H1 (cell line): Measurements from ENCODE around the gene URM1. TPM values are rescaled to one million over a fixed set of nuclear protein-coding genes. Genes with fewer than 3 reads are reported as not detected.

Experiments
- CTCF ChIA-PET: fragments of 300-600 bp; sonication (Branson Sonifier 250); formaldehyde crosslinking; loops from one replicate; lab custom pipeline; 2021; ENCODE audit not compliant: partially characterized antibody; lab: Charles Lee
- POLR2A ChIA-PET: fragments of 300-600 bp; sonication (Branson Sonifier 250); formaldehyde crosslinking; loops from one replicate; lab custom pipeline; 2021; ENCODE audit warnings: inconsistent platforms; ENCODE audit not compliant: partially characterized antibody; lab: Charles Lee
- DNase-seq, 2 experiments: peaks; one replicate each; pipeline versions ENCODE4 v3.0.0 to v3.0.0-alpha.2; 2010 to 2022; ENCODE audit warnings: low spot score in 2 of 2, low read depth in 1 of 2, mixed read lengths in 1 of 2
- FAIRE-seq: peaks from 2 replicates; lab custom pipeline; 2011; peaks lifted over from hg19 to GRCh38; lab: Jason Lieb, UNC
- H2AFZ ChIP-seq: 2 replicates; pipeline ENCODE4 v1.8.1; 2012; ENCODE audit warnings: low read length, inconsistent platforms
- H2AK5ac ChIP-seq: 2 replicates; pipeline ENCODE4 v1.6.1; 2013; ENCODE audit warnings: low read depth, low read length
- H2BK120ac ChIP-seq: replicated peaks from 2 replicates; pipeline ENCODE3; 2013; ENCODE audit warnings: low read depth, low read length, inconsistent platforms
- H2BK12ac ChIP-seq: 2 replicates; pipeline ENCODE4 v1.6.1; 2013; ENCODE audit warnings: low read depth, low read length
- H2BK15ac ChIP-seq: 2 replicates; pipeline ENCODE4 v1.6.1; 2013; ENCODE audit warnings: low read length
- H2BK20ac ChIP-seq: 2 replicates; pipeline ENCODE4 v1.6.1; 2013; ENCODE audit warnings: low read length
- H2BK5ac ChIP-seq: 2 replicates; pipeline ENCODE4 v1.6.1; 2013; ENCODE audit warnings: low read depth, low read length
- H3K14ac ChIP-seq: 2 replicates; pipeline ENCODE4 v1.6.1; 2013; ENCODE audit warnings: inconsistent platforms; ENCODE audit not compliant: insufficient read length
- H3K18ac ChIP-seq: 2 replicates; pipeline ENCODE4 v1.6.1; 2013; ENCODE audit warnings: low read length; ENCODE audit errors: extremely low read depth
- H3K23ac ChIP-seq: 2 replicates; pipeline ENCODE4 v1.6.1; 2013; ENCODE audit warnings: inconsistent platforms; ENCODE audit not compliant: insufficient read length
- H3K23me2 ChIP-seq: 2 replicates; pipeline ENCODE4 v1.6.1; 2013; ENCODE audit warnings: low read depth, low read length
- H3K27ac ChIP-seq: 2 replicates; pipeline ENCODE4 v1.6.1; 2011; ENCODE audit warnings: low read depth, low read length, inconsistent platforms
- H3K27me3 ChIP-seq, 4 experiments: replicated peaks in 1 of 4; 1 replicate in 1 of 4; 2 replicates in 3 of 4; pipeline versions ENCODE4 v1.6.1 to v1.8.1; 2011 to 2013; ENCODE audit warnings: low read length in 3 of 4, mild to moderate bottlenecking in 3 of 4, inconsistent platforms in 2 of 4, mixed read lengths in 2 of 4, moderate library complexity in 1 of 4; ENCODE audit not compliant: control insufficient read depth in 3 of 4, insufficient read depth in 3 of 4; ENCODE audit errors: extremely low read depth in 1 of 4
- H3K36me3 ChIP-seq, 4 experiments: 2 replicates each; pipeline versions ENCODE4 v1.6.1 to v1.8.1; 2011 to 2013; ENCODE audit warnings: mild to moderate bottlenecking in 4 of 4, low read length in 3 of 4, moderate library complexity in 2 of 4, control low read depth in 1 of 4, inconsistent platforms in 1 of 4; ENCODE audit not compliant: insufficient read depth in 4 of 4, control insufficient read depth in 2 of 4
- H3K4ac ChIP-seq: replicated peaks from 2 replicates; pipeline ENCODE3; 2013; ENCODE audit warnings: low read length, low read depth, mixed read lengths, inconsistent platforms; ENCODE audit not compliant: insufficient read length
- H3K4me1 ChIP-seq, 4 experiments: replicated peaks in 1 of 4; 1 replicate in 1 of 4; 2 replicates in 3 of 4; pipeline versions ENCODE4 v1.6.1 to v1.8.1; 2011 to 2013; ENCODE audit warnings: low read length in 3 of 4, inconsistent platforms in 2 of 4, mixed read lengths in 1 of 4; ENCODE audit not compliant: insufficient read depth in 4 of 4, control insufficient read depth in 3 of 4
- H3K4me2 ChIP-seq, 2 experiments: 2 replicates each; pipeline versions ENCODE4 v1.6.1 to v1.8.1; 2011 to 2013; ENCODE audit warnings: low read depth in 2 of 2, low read length in 2 of 2, control low read depth in 1 of 2, inconsistent platforms in 1 of 2, mild to moderate bottlenecking in 1 of 2; ENCODE audit not compliant: insufficient read depth in 1 of 2
- H3K4me3 ChIP-seq, 4 experiments: fragments of 200-600, 300-600 bp in 1 of 4; sonication (generic), shearing (Covaris generic), sonication (Bioruptor Twin) in 1 of 4; 2 replicates each; pipeline versions ENCODE4 v1.5.1 to v1.8.1; 2011 to 2016; ENCODE audit warnings: low read length in 4 of 4, low read depth in 3 of 4, control low read depth in 2 of 4, inconsistent platforms in 2 of 4, mild to moderate bottlenecking in 2 of 4, mixed read lengths in 1 of 4, moderate library complexity in 1 of 4; ENCODE audit not compliant: insufficient read depth in 2 of 4; ENCODE audit errors: extremely low read depth in 1 of 4
- H3K56ac ChIP-seq: replicated peaks from 2 replicates; pipeline ENCODE3; 2013; ENCODE audit warnings: low read depth, mild to moderate bottlenecking, mixed read lengths, low read length, inconsistent platforms; ENCODE audit not compliant: insufficient read length
- H3K79me1 ChIP-seq: 2 replicates; pipeline ENCODE4 v1.6.1; 2013; ENCODE audit warnings: low read depth, low read length, control low read depth
- H3K79me2 ChIP-seq, 2 experiments: 2 replicates each; pipeline versions ENCODE4 v1.6.1 to v1.8.1; 2012 to 2013; ENCODE audit warnings: low read length in 2 of 2, mild to moderate bottlenecking in 2 of 2, inconsistent platforms in 1 of 2; ENCODE audit not compliant: insufficient read depth in 2 of 2, control insufficient read depth in 1 of 2
- H3K9ac ChIP-seq, 4 experiments: replicated peaks in 1 of 4; 1 replicate in 1 of 4; 2 replicates in 3 of 4; pipeline versions ENCODE4 v1.6.1 to v1.8.1; 2011 to 2013; ENCODE audit warnings: low read depth in 3 of 4, low read length in 3 of 4, control low read depth in 2 of 4, mild to moderate bottlenecking in 2 of 4, moderate library complexity in 2 of 4, inconsistent platforms in 1 of 4; ENCODE audit errors: extremely low read depth in 1 of 4
- H3K9me3 ChIP-seq, 2 experiments: 2 replicates each; pipeline versions ENCODE4 v1.6.1 to v1.8.1; 2012 to 2013; ENCODE audit warnings: mild to moderate bottlenecking in 2 of 2, moderate library complexity in 2 of 2, control low read depth in 1 of 2, inconsistent platforms in 1 of 2, low read depth in 1 of 2, low read length in 1 of 2, mixed read lengths in 1 of 2; ENCODE audit not compliant: insufficient read depth in 2 of 2
- H4K20me1 ChIP-seq, 2 experiments: replicated peaks in 1 of 2; 2 replicates each; pipeline versions ENCODE3 to v1.8.1; 2011 to 2013; ENCODE audit warnings: inconsistent platforms in 2 of 2, low read length in 2 of 2, mild to moderate bottlenecking in 1 of 2; ENCODE audit not compliant: insufficient read depth in 2 of 2, control insufficient read depth in 1 of 2
- H4K5ac ChIP-seq: 2 replicates; pipeline ENCODE4 v1.6.1; 2013; ENCODE audit warnings: low read length, low read depth, mixed read lengths, inconsistent platforms; ENCODE audit not compliant: insufficient read length
- H4K8ac ChIP-seq: 2 replicates; pipeline ENCODE4 v1.8.0; 2013; ENCODE audit warnings: mild to moderate bottlenecking, moderate library complexity, low read length, inconsistent platforms; ENCODE audit not compliant: insufficient read depth; ENCODE audit errors: extremely low read depth
- H4K91ac ChIP-seq: replicated peaks from 2 replicates; pipeline ENCODE3; 2013; ENCODE audit warnings: low read length, mixed read lengths, inconsistent platforms; ENCODE audit not compliant: insufficient read length
- EGR1 ChIP-seq: IDR thresholded peaks from 2 replicates; pipeline ENCODE4 v1.6.1; 2011; ENCODE audit warnings: low read depth, low read length, borderline replicate concordance
- MAX ChIP-seq: IDR thresholded peaks from 2 replicates; pipeline ENCODE4 v1.6.1; 2012; ENCODE audit warnings: inconsistent platforms
- NRF1 ChIP-seq: IDR thresholded peaks from 2 replicates; pipeline ENCODE4 v1.6.1; 2011; ENCODE audit warnings: mild to moderate bottlenecking, low read depth, low read length, improper control_type of control experiment
- SUZ12 ChIP-seq: fragments of 200-600 bp; sonication (generic); IDR thresholded peaks from 2 replicates; pipeline ENCODE4 v1.6.1; 2012; ENCODE audit warnings: mild to moderate bottlenecking, inconsistent platforms, low read length, moderate library complexity, mixed read lengths
- WGBS, 2 experiments: shearing (Covaris generic) in 1 of 2; methylation state at CpG; one replicate each; pipeline versions ENCODE4 v1.1.6 to v1.1.7; 2013 to 2015; ENCODE audit warnings: low lambda C conversion rate in 2 of 2, mixed read lengths in 2 of 2, inconsistent platforms in 1 of 2, low coverage in 1 of 2, missing lambda C conversion rate in 1 of 2; ENCODE audit not compliant: insufficient replicate concordance in 2 of 2, insufficient coverage in 1 of 2, insufficient read length in 1 of 2; ENCODE audit errors: extremely low coverage in 1 of 2, missing lambda C conversion rate in 1 of 2; 5-methylcytosine and 5-hydroxymethylcytosine counted together
- polyA plus RNA-seq, 7 experiments: library from polyadenylated mRNA; depleted of rRNA in 3 of 7; stranded (reverse) in 5 of 7; unstranded in 2 of 7; fragments of >200 nt in 5 of 7; fragments of 200-250 nt in 2 of 7; gene quantifications; 1 replicate in 5 of 7; 2 replicates in 1 of 7; 4 replicates in 1 of 7; pipeline versions ENCODE4 v1.2.1 to v1.2.3, GENCODE V29; 2011 to 2013; ENCODE audit warnings: missing spikeins in 2 of 7, mixed read lengths in 2 of 7
- total RNA-seq: library from RNA; stranded (reverse); fragmentation: NEBNext Ultra II Directional; extraction: Animal tissue kit (Norgen Biotek cat#: 25700); gene quantifications from 2 replicates; pipeline ENCODE4 v1.2.1, GENCODE V29; 2021

URM1 gene
- total and polyA plus RNA-seq, 2 of the 8 experiments (the other 6 are each of a cell fraction or from before 2014, with no cell fraction given), result 58.3 to 62.3 TPM

DNA sequence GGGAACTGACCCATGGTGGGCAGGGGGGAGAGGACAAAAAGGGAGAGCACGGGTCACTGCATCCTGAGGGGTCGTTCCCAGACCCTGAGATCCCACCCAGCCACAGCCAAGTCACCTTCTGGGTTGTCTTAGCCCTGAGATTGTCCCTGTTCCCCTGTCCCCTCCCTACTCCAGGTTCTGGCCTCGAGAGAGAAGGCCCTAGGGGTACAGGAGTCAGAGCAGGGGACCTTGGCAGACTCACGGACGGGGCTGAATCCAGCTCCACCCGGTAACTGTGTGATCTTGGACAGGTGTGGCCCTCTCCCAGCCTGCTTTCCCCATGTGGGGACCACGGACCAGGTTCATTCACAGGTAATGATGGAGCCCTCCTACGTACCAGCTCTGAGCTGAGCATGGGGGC, 38.3 kb downstream of the URM1 start:
- no peaks in the 10 kb centered on the region for H3K79me2 ChIP-seq
- H4K8ac ChIP-seq, result no peak overlapping the region
- H2BK20ac ChIP-seq, result peak overlapping the region; percentile 8; the same call in 1 of the 2 replicates
- H3K9me3 ChIP-seq, result peaks cover 0 to 3% of the 10 kb centered on the region in 2 experiments; a peak in 1 of 4 replicates
- H3K27ac ChIP-seq, result no peak overlapping the region
- no peak overlapping the region for H2AK5ac ChIP-seq
- H2BK5ac ChIP-seq, result no peak overlapping the region
- TF ChIP-seq EGR1 (no peak), MAX (no peak), NRF1 (no peak), SUZ12 (peak; percentile 60; the same call in 1 of the 2 replicates)
- no peak for FAIRE-seq
- ChIA-PET POLR2A (interaction anchor here (0.9 to 4.8 kb wide), 9 partner anchors 13 to 132 kb away, joined by 3 to 27 read pairs (median 5); no protein-coding TSS in a partner anchor), CTCF (interaction anchor here (1.0 to 15.7 kb wide), 15 partner anchors 11 to 149 kb away, joined by 3 to 544 read pairs (median 6); partner anchors contain the start of genes CERCAM and URM1)
- no peak overlapping the region for H3K9ac ChIP-seq
- H3K4me1 ChIP-seq, result peaks cover 15 to 45% (median 21%) of the 10 kb centered on the region in 4 experiments
- H3K18ac ChIP-seq, result peak overlapping the region; percentile 63; the same call in 1 of the 2 replicates
- H3K23ac ChIP-seq, result no peak overlapping the region
- no peak overlapping the region for H3K14ac ChIP-seq
- H3K36me3 ChIP-seq, result no peaks in the 10 kb centered on the region
- H3K27me3 ChIP-seq, result peaks cover 60 to 85% (median 76%) of the 10 kb centered on the region in 4 experiments
- H2BK12ac ChIP-seq, result peak overlapping the region; percentile 13; the same call in 1 of the 2 replicates
- H4K20me1 ChIP-seq, result peaks cover 0 to 1% of the 10 kb centered on the region in 2 experiments
- H3K4ac ChIP-seq, result no peak overlapping the region
- H4K5ac ChIP-seq, result no peak overlapping the region
- H3K23me2 ChIP-seq, result no peaks in the 10 kb centered on the region
- no peak overlapping the region for H2BK120ac ChIP-seq
- peak overlapping the region; percentile 21 to 23; a peak in 3 of 4 replicates for H3K4me2 ChIP-seq
- H3K56ac ChIP-seq, result no peak overlapping the region
- no peak overlapping the region for H2BK15ac ChIP-seq
- no peak for DNase-seq
- H3K79me1 ChIP-seq, result no peaks in the 10 kb centered on the region
- no peak overlapping the region for H2AFZ ChIP-seq
- H3K4me3 ChIP-seq, result peak overlapping the region in 2 of 4 experiments; percentile 5; a peak in 2 of 8 replicates
- H4K91ac ChIP-seq, result no peak overlapping the region
- 45% methylated on average over 7 of the region's 8 CpGs; no CpG with 5 or more reads in 1 of the 2 experiments for WGBS, 2 experiments
